Vagina (tissue), 2 donors: ENCODE measurements around the gene GNRH2. TPM values are rescaled to one million over a fixed set of nuclear protein-coding genes. Genes with fewer than 3 reads are reported as not detected.

Experiments used
- DNase-seq, 2 donors: peaks; one replicate each; pipeline ENCODE4 v3.0.0-alpha.2; 2017; ENCODE audit errors: extremely low spot score in 2 of 2
- H3K27ac ChIP-seq: fragments of 200-600 bp; sonication (generic); one replicate; pipeline ENCODE4 v1.5.1; 2019
- H3K27me3 ChIP-seq: fragments of 200-600 bp; sonication (generic); one replicate; pipeline ENCODE4 v1.5.1; 2019
- H3K36me3 ChIP-seq, 2 donors: fragments of 200-600 bp; sonication (generic); one replicate each; pipeline ENCODE4 v1.5.1; 2017 to 2019
- H3K4me1 ChIP-seq: fragments of 200-600 bp; sonication (generic); one replicate; pipeline ENCODE4 v1.5.1; 2019
- H3K4me3 ChIP-seq, 2 donors: fragments of 200-600 bp; sonication (generic); 1 replicate in 1 of 2; 2 replicates in 1 of 2; pipeline ENCODE4 v1.5.1; 2016 to 2019
- H3K9me3 ChIP-seq: fragments of 200-600 bp; sonication (generic); one replicate; pipeline ENCODE4 v1.5.1; 2019
- CTCF ChIP-seq, 3 experiments: fragments of 450-650 bp in 2 of 3; fragments of 200-600 bp in 1 of 3; sonication (generic) in 1 of 3; IDR thresholded peaks; one replicate each; pipeline ENCODE4 v1.5.1; 2017 to 2019; ENCODE audit warnings: antibody characterized with exemption in 3 of 3, mild to moderate bottlenecking in 2 of 3, moderate library complexity in 2 of 3
- POLR2A ChIP-seq, 2 donors: fragments of 450-650 bp; IDR thresholded peaks; one replicate each; pipeline ENCODE4 v1.6.1; 2017; ENCODE audit warnings: antibody characterized with exemption in 2 of 2, mild to moderate bottlenecking in 2 of 2, moderate library complexity in 2 of 2
- POLR2AphosphoS5 ChIP-seq, 2 donors: sonication (generic); formaldehyde crosslinking; IDR thresholded peaks; one replicate each; pipeline ENCODE4 v1.9.0; 2017; ENCODE audit warnings: antibody characterized with exemption in 2 of 2, mild to moderate bottlenecking in 2 of 2, low read depth in 1 of 2; ENCODE audit not compliant: insufficient read depth in 1 of 2
- intact Hi-C: fragments of 100-400 bp; cut with DNase I; formaldehyde crosslinking; loops from one replicate; pipeline ENCODE4 v1.15.1; 2023
- total RNA-seq: library from RNA; depleted of rRNA; stranded (reverse); fragments of >200 nt; gene quantifications from one replicate; pipeline ENCODE4 v1.2.3, GENCODE V29; 2016

Gene GNRH2
- total RNA-seq, 1 donor from 2014 or later, result not detected

- H3K27ac ChIP-seq, result no peak overlapping the region
- H3K9me3 ChIP-seq, result no peaks in the 10 kb centered on the region
- DNase-seq, result no peak
- H3K27me3 ChIP-seq, result no peaks in the 10 kb centered on the region
- H3K36me3 ChIP-seq, result no peaks in the 10 kb centered on the region
- H3K4me1 ChIP-seq, result peaks cover 25% of the 10 kb centered on the region
- TF ChIP-seq POLR2A (IDR thresholded peaks at IDR 0.05) (no peak), CTCF (IDR thresholded peaks at IDR 0.05) (no peak), POLR2AphosphoS5 (IDR thresholded peaks at IDR 0.05; ENCODE audit: insufficient read depth in 1 of 2, low read depth in 1 of 2) (no peak)
- H3K4me3 ChIP-seq, result no peak overlapping the region
- intact Hi-C loops, result no loop called here
Measured at GRCh38 chr20:3084986-3085360, 41.6 kb downstream of the GNRH2 start.

- intact Hi-C loops, result no loop called here
- no peaks in the 10 kb centered on the region for H3K27me3 ChIP-seq
- no peak for DNase-seq
- TF ChIP-seq CTCF (IDR thresholded peaks at IDR 0.05), result no peak
- no peak for TF ChIP-seq POLR2AphosphoS5 (IDR thresholded peaks at IDR 0.05; ENCODE audit: insufficient read depth in 1 of 2, low read depth in 1 of 2)
- TF ChIP-seq POLR2A (IDR thresholded peaks at IDR 0.05), result no peak
- peaks cover 21% of the 10 kb centered on the region for H3K4me1 ChIP-seq
- no peak overlapping the region for H3K27ac ChIP-seq
- no peak overlapping the region for H3K4me3 ChIP-seq
- H3K36me3 ChIP-seq, result no peaks in the 10 kb centered on the region
- no peaks in the 10 kb centered on the region for H3K9me3 ChIP-seq
Measured at GRCh38 chr20:3085571-3086072, 42.2 kb downstream of the GNRH2 start.

GRCh38 chr20:3088031-3088430, 44.6 kb downstream of the GNRH2 start:
- no peak for TF ChIP-seq POLR2AphosphoS5 (IDR thresholded peaks at IDR 0.05; ENCODE audit: insufficient read depth in 1 of 2, low read depth in 1 of 2)
- no peak for TF ChIP-seq POLR2A (IDR thresholded peaks at IDR 0.05)
- no peak for TF ChIP-seq CTCF (IDR thresholded peaks at IDR 0.05)
- Histone ChIP-seq H3K36me3 (no peaks in the 10 kb centered on the region), H3K27ac (no peak overlapping the region), H3K4me3 (no peak overlapping the region), H3K27me3 (peaks cover 1% of the 10 kb centered on the region), H3K4me1 (peaks cover 5% of the 10 kb centered on the region), H3K9me3 (no peaks in the 10 kb centered on the region)
- intact Hi-C loops, result no loop called here
- DNase-seq, result no peak

GRCh38 chr20:3090565-3090964, 47.1 kb downstream of the GNRH2 start:
- intact Hi-C loops, result no loop called here
- TF ChIP-seq POLR2AphosphoS5 (IDR thresholded peaks at IDR 0.05; ENCODE audit: insufficient read depth in 1 of 2, low read depth in 1 of 2) (no peak), POLR2A (IDR thresholded peaks at IDR 0.05) (no peak), CTCF (IDR thresholded peaks at IDR 0.05) (no peak)
- Histone ChIP-seq H3K27me3 (peaks cover 6% of the 10 kb centered on the region), H3K4me3 (no peak overlapping the region), H3K36me3 (no peaks in the 10 kb centered on the region), H3K27ac (no peak overlapping the region), H3K9me3 (no peaks in the 10 kb centered on the region), H3K4me1 (peaks cover 5% of the 10 kb centered on the region)
- DNase-seq, result no peak

- Histone ChIP-seq H3K4me3 (peak overlapping the region; percentile 4 to 15), H3K27ac (no peak overlapping the region), H3K27me3 (peaks cover 6% of the 10 kb centered on the region), H3K9me3 (no peaks in the 10 kb centered on the region), H3K36me3 (no peaks in the 10 kb centered on the region), H3K4me1 (peaks cover 5% of the 10 kb centered on the region)
- intact Hi-C loops, result no loop called here
- TF ChIP-seq CTCF (IDR thresholded peaks at IDR 0.05) (no peak), POLR2AphosphoS5 (IDR thresholded peaks at IDR 0.05; ENCODE audit: insufficient read depth in 1 of 2, low read depth in 1 of 2) (no peak), POLR2A (IDR thresholded peaks at IDR 0.05) (no peak)
- no peak for DNase-seq
Measured at GRCh38 chr20:3092611-3093379, 49.4 kb downstream of the GNRH2 start.
